Endodermal cell (in vitro differentiated cells): ENCODE results near the gene SHTN1. TPM values are rescaled to one million over a fixed set of nuclear protein-coding genes. Genes with fewer than 3 reads are reported as not detected.

ENCODE experiments used
- DNase-seq: peaks from one replicate; pipeline ENCODE4 v3.0.0-alpha.2; 2017
- H3K27ac ChIP-seq: 2 replicates; pipeline ENCODE4 v1.5.1; 2013; ENCODE audit warnings: mild to moderate bottlenecking, low read depth, low read length, moderate library complexity
- H3K27me3 ChIP-seq: 2 replicates; pipeline ENCODE4 v1.6.1; 2013; ENCODE audit warnings: mild to moderate bottlenecking, low read length, moderate library complexity; ENCODE audit not compliant: insufficient read depth, control insufficient read depth, poor library complexity, severe bottlenecking
- H3K36me3 ChIP-seq: 2 replicates; pipeline ENCODE4 v1.7.0; 2013; ENCODE audit warnings: mild to moderate bottlenecking, low read length, moderate library complexity; ENCODE audit not compliant: control insufficient read depth, insufficient read depth
- H3K4me1 ChIP-seq: one replicate; pipeline ENCODE4 v1.7.0; 2013; ENCODE audit warnings: low read length; ENCODE audit not compliant: control insufficient read depth, insufficient read depth
- H3K4me3 ChIP-seq: 2 replicates; pipeline ENCODE4 v1.5.1; 2013; ENCODE audit warnings: mild to moderate bottlenecking, low read length, moderate library complexity
- H3K9ac ChIP-seq: 2 replicates; pipeline ENCODE4 v1.6.1; 2013; ENCODE audit warnings: mild to moderate bottlenecking, low read length, moderate library complexity; ENCODE audit not compliant: poor library complexity, severe bottlenecking; ENCODE audit errors: extremely low read depth
- H3K9me3 ChIP-seq: 2 replicates; pipeline ENCODE4 v1.6.1; 2013; ENCODE audit warnings: mild to moderate bottlenecking, low read length, moderate library complexity; ENCODE audit not compliant: control insufficient read depth
- H3K27ac Mint-ChIP-seq: 2 replicates; pipeline ENCODE4 v1.8.0; 2020; ENCODE audit warnings: mixed read lengths
- H3K27me3 Mint-ChIP-seq: 2 replicates; pipeline ENCODE4 v1.8.0; 2021; ENCODE audit warnings: mild to moderate bottlenecking, mixed read lengths; ENCODE audit not compliant: insufficient read depth
- H3K36me3 Mint-ChIP-seq: 2 replicates; pipeline ENCODE4 v1.8.0; 2020; ENCODE audit warnings: low read depth, mixed read lengths
- H3K4me1 Mint-ChIP-seq: 2 replicates; pipeline ENCODE4 v1.8.0; 2020; ENCODE audit warnings: mixed read lengths
- H3K4me3 Mint-ChIP-seq: 2 replicates; pipeline ENCODE4 v1.8.0; 2020; ENCODE audit warnings: mild to moderate bottlenecking, moderate library complexity, mixed read lengths
- H3K9me3 Mint-ChIP-seq: 2 replicates; pipeline ENCODE4 v1.8.0; 2020; ENCODE audit warnings: mild to moderate bottlenecking, mixed read lengths
- CTCF ChIP-seq: fragments of 200-600 bp; sonication (generic); conservative IDR thresholded peaks from 2 replicates; pipeline ENCODE4 v1.5.0; 2021; ENCODE audit warnings: antibody characterized with exemption, mild to moderate bottlenecking
- WGBS, 2 experiments: methylation state at CpG; one replicate each; pipeline versions ENCODE4 v1.1.5 to v1.1.7; 2013; ENCODE audit warnings: missing lambda C conversion rate in 2 of 2, mixed read lengths in 1 of 2; ENCODE audit not compliant: insufficient coverage in 1 of 2, insufficient read length in 1 of 2; 5-methylcytosine and 5-hydroxymethylcytosine counted together
- total RNA-seq, 2 donors: library from RNA; stranded (reverse); fragmentation: NEBNext Ultra II Directional in 1 of 2; extraction: Animal tissue kit (Norgen Biotek cat#: 25700) in 1 of 2; gene quantifications; 2 replicates in 1 of 2; 3 replicates in 1 of 2; pipeline ENCODE4 v1.2.1, GENCODE V29; 2021

The SHTN1 gene
- total RNA-seq, 2 donors from 2014 or later: 39.4 to 59.5 TPM

GRCh38 chr10:116968331-116968730 lies 36.7 kb downstream of the SHTN1 start:
- H3K4me3 Mint-ChIP-seq: no peak overlapping the region
- 89 to 100% methylated on average over 2 to 3 of the region's 3 CpGs for WGBS, 2 experiments
- no peaks in the 10 kb centered on the region for H3K27me3 Mint-ChIP-seq

GRCh38 chr10:116961406-116962251 lies 43.4 kb downstream of the SHTN1 start:
- no peak for TF ChIP-seq CTCF
- H3K4me1 Mint-ChIP-seq: peaks cover 19% of the 10 kb centered on the region
- no peaks in the 10 kb centered on the region for H3K27me3 Mint-ChIP-seq
- no peak overlapping the region for H3K9ac ChIP-seq
- H3K4me3 Mint-ChIP-seq: no peak overlapping the region
- H3K36me3 ChIP-seq: peaks cover 5% of the 10 kb centered on the region
- H3K27ac Mint-ChIP-seq: no peak overlapping the region
- H3K9me3 Mint-ChIP-seq: no peaks in the 10 kb centered on the region
- WGBS, 2 experiments: 89 to 93% methylated on average over 3 to 9 of the region's 9 CpGs
- H3K27me3 ChIP-seq: no peaks in the 10 kb centered on the region
- H3K4me1 ChIP-seq: no peaks in the 10 kb centered on the region
- H3K9me3 ChIP-seq: no peaks in the 10 kb centered on the region
- no peak overlapping the region for H3K4me3 ChIP-seq
- H3K36me3 Mint-ChIP-seq: peaks cover 22% of the 10 kb centered on the region
- no peak overlapping the region for H3K27ac ChIP-seq
- no peak for DNase-seq

More at GRCh38 chr10:116968331-116968730, 36.7 kb downstream of the SHTN1 start:
- Mint-ChIP-seq H3K4me1 (no peaks in the 10 kb centered on the region), H3K36me3 (peaks cover 53% of the 10 kb centered on the region), H3K27ac (no peak overlapping the region), H3K9me3 (no peaks in the 10 kb centered on the region)
- no peak for DNase-seq
- H3K4me1 ChIP-seq: no peaks in the 10 kb centered on the region
- H3K4me3 ChIP-seq: no peak overlapping the region
- no peak overlapping the region for H3K27ac ChIP-seq
- no peaks in the 10 kb centered on the region for H3K27me3 ChIP-seq
- no peaks in the 10 kb centered on the region for H3K9me3 ChIP-seq
- H3K36me3 ChIP-seq: peaks cover 5% of the 10 kb centered on the region
- H3K9ac ChIP-seq: no peak overlapping the region
- no peak for TF ChIP-seq CTCF

GRCh38 chr10:116960066-116960776 lies 44.8 kb downstream of the SHTN1 start:
- no peak for DNase-seq
- no peak overlapping the region for H3K4me3 ChIP-seq
- WGBS, 2 experiments: 94 to 100% methylated on average over 1 to 4 of the region's 5 CpGs
- no peaks in the 10 kb centered on the region for H3K27me3 Mint-ChIP-seq
- no peaks in the 10 kb centered on the region for H3K9me3 Mint-ChIP-seq
- H3K36me3 ChIP-seq: peaks cover 5% of the 10 kb centered on the region
- no peak overlapping the region for H3K4me3 Mint-ChIP-seq
- TF ChIP-seq CTCF: no peak
- no peaks in the 10 kb centered on the region for H3K27me3 ChIP-seq
- no peaks in the 10 kb centered on the region for H3K9me3 ChIP-seq
- no peak overlapping the region for H3K27ac ChIP-seq
- H3K36me3 Mint-ChIP-seq: peaks cover 10% of the 10 kb centered on the region
- peaks cover 19% of the 10 kb centered on the region for H3K4me1 Mint-ChIP-seq
- no peak overlapping the region for H3K9ac ChIP-seq
- no peak overlapping the region for H3K27ac Mint-ChIP-seq
- no peaks in the 10 kb centered on the region for H3K4me1 ChIP-seq
